GM18868 (cell line): ENCODE data around the gene RANBP1.
A peak's percentile ranks its signal among the peaks of the same experiment; 100 is the strongest.

Source experiments
- ATAC-seq: cut with Tn5 transposase; IDR thresholded peaks from one replicate; pipeline ENCODE4 v1.9.1; 2021; ENCODE audit warnings: mild to moderate bottlenecking, moderate library complexity; ENCODE audit not compliant: unreplicated experiment

Gene RANBP1

DNA sequence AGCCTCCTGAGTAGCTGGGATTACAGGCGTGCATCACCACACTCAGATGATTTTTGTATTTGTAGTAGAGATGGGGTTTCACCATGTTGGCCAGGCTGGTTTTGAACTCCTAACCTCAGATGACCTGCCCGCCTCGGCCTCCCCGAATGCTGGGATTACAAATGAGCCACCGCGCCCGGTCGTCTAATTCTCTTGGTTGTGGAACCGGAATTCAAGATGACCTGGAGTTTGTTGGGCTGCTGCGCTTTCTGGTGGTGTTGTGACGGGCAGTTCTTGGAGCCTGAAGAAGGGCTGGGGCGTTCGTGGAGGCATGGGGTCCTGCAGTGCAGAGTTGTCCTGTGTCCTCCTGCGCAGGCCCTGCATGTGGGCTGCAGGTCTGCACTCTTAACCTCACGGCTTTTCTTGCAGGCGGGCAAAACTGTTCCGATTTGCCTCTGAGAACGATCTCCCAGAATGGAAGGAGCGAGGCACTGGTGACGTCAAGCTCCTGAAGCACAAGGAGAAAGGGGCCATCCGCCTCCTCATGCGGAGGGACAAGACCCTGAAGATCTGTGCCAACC is 6.0 kb downstream of the RANBP1 start:
- no peak for ATAC-seq

DNA sequence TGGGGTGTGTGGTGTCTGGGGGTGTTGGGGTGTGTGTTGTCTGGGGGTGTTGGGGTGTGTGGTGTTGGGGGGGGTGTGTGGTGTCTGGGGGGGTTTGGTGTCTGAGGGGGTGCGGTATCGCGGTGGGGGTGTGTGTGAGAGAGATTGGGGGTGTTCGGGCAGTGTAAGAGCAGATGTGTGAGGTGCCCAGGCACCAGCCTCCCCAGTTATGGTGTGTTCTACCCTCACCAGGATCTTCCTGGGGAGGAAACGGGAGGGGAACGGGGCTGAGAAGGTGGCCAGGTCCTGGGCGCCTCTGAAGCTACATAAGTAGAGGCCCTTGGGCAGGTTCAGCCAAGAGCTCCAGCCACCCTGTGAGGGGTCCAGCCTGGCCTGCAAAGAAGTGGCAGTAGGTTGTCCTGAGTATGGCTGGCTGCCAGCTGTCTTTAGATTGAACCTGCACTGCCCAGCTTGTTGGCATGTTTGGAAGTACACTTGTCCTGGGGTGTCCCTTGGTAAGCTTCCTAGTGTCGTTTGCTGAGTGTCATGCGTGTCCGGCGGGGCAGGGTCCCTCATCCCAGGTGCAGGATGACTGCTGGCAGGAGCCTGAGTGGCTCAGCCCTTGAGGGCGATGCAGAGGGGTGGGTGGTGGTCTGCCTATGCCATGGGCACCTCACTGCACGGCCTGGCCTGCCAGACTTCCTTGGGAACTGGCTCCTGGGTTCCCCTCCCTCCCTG is 7.6 kb downstream of the RANBP1 start:
- no peak for ATAC-seq

DNA sequence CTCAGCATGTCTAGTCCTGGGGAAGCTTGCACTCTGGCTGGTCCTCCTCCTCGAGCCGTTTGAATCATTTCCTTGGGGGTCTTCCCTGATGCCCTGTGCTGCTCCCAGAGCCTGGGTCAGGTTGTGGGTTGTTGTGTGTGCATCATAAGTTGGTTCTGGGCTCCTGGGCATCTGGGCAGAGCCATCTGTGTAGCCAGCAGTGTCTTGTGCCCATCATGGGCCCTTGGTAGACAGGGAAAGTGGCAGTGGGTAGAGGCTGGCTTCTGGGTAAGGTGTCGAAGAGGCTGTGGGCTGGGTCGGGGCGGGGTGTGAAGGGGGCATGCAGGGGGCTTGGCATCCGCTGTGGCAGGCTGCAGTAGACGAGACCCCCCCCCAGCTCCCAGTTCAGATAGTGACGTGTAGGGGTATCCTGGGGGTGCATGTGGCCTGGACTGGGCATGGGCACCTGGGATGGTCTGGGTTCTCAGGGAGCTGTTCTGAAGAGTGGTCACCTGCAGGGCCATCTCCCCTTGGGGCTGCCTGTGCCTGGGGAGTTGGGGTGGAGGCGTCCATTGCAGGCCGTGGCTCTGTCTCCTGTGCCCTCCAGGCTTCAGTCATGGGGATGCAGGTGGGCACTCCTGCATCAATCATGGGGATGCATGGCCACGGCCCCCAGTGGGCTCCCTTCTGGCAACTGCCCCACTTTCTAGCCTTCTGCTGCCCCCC is 8.3 kb downstream of the RANBP1 start:
- ATAC-seq = no peak

DNA sequence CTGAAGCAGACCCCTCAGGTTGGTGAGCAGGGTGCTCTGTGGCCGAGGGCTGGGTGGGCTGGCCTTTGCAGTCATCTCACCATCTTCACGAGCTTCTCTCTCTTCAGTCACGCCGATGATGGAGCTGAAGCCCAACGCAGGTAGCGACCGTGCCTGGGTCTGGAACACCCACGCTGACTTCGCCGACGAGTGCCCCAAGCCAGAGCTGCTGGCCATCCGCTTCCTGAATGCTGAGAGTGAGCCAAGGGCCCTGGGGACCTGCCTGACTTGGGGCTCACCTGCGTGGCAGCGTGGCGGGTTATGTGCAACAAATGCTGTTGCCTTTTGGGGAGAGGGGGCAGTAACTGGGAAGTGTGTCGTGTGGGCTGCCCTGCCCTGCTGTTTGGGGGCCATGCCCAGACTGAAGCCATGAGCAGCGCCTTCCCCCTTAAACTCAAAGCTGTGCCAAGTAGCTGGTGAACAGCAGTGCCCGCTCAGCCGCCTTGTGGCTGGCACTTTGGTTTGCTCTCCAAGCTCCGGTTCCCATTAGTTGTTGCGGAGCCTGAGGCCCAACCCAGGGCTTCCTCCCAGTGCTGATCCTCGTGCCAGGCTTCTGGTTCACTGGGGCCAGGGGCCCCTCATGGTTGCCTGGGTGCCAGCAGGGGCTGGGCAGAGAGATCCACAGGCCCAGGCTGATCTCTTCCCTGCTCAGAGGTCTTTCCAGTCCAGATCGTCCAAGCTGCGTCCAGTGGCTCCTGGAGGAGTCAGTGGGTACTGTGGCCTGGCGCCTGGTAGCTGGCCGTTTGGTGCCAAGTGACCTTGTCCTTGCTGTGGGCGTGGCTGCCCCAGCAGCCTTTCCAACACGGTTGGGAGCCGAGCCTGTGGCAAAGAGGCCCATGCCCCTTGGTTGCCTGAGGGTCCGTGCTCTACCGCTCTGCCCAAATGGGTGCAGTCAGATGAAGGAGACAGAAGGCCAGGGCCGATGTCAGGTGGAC is 9.6 kb downstream of the RANBP1 start:
- no peak for ATAC-seq

DNA sequence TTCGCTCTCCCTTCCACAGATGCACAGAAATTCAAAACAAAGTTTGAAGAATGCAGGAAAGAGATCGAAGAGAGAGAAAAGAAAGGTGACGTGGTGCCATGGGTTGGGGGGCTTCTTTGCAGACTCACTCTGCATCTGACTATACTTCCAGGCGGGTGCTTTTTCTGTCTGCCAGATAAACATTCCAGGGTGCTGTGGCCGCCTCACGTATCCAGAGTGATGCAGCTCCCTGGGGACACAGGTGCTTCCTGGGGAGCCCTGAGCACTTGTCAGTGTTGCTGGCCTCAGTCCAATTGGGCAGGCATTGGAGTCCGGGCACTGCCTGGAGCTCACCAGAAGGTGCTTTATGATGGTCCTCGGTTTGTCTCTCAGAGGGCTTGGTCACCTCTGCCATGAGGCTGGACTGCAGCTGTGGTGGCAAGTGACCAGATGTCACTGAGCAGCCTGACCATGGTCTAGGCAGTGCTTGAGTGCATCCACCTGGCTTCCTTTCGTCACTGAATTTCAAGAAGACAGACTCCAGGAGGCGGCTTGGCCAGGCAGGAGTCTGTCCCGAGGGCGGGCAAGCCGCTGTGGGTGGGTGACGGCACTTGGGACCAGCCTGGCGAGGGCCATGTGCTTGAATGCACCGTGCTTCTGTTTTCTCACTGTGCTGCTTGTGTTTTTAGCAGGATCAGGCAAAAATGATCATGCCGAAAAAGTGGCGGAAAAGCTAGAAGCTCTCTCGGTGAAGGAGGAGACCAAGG is 10.6 kb downstream of the RANBP1 start:
- no peak for ATAC-seq

DNA sequence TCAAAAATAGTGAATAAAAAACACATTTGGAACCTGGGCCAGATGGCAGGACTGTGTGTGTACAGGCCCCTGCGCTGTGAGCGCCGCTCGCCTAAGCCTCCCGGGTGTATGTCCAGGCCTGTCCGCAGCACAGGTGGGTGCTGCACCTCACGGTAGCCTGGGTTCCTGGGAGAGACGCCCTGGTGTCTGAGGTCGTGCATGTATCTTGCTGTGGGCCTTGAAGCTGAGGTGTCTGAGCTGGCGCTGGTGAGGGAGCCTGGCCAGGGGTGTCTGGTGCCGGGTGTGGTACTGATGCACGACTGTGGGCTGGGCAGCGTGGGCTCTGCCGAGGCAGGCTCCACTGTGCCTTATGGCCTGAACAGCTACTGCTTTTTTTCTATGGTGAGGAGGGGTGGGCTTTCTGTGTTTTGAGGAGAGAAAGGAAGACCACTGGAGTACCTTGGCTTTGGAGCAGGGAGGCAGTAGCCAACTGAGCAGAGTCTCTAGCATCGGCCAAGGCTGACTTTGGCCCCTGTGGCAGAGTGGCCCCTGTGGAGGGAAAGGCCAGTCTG is 11.5 kb downstream of the RANBP1 start:
- ATAC-seq = no peak

DNA sequence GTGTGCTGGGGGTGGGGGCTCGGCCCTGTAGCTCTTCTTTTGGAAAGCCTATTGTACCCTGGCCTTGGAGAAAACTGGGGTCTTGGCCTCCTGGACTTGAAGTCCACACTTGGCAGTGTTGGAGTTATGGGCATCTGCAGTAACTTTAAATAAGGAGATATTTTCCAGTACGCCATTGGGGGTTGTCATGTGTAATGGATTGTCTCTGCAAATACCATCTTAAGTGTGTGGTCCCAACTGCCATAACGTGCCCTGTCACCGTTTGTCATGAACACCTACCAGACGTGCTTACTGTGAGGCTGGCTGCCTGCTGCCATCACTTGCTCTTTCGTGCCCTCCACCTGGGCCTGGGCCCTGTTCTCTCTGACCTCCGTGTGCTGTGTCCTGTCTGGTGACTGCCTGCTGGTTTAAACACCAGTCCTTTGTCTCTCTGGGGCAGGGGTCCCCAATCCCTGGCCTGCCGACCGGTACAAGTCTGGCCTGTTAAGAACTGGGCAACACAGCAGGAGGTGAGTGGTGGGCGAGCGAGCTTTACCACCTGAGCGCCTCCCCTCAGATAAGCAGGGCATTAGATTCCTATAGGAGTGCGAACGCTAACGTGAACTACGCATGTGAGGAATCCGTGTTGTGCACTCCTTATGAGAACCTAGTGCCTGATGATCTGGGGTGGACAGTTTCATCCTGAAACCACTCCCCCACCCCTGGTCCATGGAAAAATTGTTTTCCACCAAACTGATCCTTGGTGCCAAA is 12.1 kb downstream of the RANBP1 start:
- ATAC-seq = no peak

DNA sequence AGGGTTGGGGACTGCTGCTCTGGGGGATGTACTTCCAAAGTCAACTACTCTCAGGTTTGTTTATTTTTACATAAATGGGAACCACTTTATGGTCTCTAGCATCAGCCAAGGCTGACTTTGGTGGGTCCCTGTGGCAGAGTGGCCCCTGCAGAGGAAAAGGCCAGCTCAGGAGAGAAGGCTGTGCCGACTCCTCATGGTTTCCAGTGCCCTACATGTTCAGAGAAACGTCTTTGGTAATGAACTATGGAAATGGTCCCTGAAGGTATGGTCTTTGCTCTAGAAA is 12.7 kb downstream of the RANBP1 start:
- no peak for ATAC-seq

DNA sequence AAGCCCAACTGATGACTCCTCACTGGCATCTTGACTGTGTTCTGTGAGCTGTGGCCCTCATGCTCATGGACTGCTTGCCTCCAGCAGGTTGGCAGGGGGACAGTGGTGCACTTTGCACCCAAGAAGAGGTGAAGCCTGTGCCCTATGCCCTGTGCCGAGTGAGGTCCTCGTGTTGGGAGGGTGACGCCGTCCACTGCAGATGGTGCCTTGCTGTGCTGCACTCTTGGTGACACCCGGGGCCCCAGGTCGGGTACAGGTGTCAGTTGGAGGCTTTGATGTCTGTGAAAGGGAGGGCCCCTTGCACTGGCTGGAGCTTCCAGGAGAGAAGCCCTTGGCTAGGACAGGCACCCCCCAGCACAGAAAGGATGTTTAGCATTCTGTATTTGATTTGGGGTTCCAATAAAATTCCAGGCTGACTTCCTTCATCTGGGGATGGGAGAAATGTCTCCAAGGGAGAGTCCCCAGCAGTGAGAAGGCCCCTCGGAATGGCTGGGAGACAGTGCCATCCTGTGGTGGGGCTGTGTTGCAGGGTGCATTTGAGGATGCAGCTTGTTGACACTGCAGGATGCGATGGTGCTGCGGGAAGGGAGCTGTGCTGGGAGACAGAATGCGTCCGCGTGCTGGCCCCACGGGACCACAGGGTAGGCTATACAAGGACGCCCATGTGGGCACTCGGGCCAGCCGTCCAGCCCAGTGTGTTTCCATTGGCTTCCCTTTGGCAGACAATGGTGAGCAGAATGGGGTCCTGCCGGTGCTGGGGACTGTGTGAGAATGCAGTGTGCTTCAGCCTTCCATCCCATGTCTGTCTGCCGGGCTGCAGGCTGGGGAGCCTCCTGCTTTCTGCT is 13.2 kb downstream of the RANBP1 start:
- ATAC-seq = no peak

DNA sequence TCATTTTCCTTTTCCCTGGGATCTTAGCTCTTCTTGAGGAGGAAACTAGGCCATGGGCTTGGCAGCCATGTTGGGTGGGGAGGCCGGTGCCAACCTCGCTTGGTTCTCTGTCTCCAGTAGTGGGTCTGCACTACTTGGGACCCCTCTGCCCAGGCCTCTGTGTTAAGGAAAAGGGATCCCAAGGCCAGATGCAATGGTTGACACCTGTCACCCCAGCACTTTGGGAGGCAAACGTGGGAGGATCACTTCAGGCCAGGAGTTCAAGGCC is 13.8 kb downstream of the RANBP1 start:
- ATAC-seq = no peak

DNA sequence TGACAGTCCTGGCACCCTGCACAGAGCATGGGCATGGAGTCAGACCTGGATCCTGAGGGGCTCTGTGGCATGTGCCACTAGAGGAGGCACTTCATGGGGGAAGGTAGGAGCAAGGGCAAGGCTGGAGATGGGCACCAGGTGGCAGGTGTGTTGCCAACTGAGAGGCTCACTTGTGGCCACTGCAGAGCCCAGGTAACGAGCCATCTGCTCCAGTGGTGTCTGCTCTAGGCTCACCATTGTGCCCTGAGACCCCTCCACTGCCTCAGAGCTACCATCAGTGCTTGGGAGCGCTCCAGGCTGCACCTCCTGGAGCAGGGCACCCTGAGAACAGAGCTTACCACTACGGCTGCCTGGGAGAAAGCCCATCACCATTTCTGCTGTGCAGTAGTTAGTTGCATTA is 14.4 kb downstream of the RANBP1 start:
- ATAC-seq = no peak

DNA sequence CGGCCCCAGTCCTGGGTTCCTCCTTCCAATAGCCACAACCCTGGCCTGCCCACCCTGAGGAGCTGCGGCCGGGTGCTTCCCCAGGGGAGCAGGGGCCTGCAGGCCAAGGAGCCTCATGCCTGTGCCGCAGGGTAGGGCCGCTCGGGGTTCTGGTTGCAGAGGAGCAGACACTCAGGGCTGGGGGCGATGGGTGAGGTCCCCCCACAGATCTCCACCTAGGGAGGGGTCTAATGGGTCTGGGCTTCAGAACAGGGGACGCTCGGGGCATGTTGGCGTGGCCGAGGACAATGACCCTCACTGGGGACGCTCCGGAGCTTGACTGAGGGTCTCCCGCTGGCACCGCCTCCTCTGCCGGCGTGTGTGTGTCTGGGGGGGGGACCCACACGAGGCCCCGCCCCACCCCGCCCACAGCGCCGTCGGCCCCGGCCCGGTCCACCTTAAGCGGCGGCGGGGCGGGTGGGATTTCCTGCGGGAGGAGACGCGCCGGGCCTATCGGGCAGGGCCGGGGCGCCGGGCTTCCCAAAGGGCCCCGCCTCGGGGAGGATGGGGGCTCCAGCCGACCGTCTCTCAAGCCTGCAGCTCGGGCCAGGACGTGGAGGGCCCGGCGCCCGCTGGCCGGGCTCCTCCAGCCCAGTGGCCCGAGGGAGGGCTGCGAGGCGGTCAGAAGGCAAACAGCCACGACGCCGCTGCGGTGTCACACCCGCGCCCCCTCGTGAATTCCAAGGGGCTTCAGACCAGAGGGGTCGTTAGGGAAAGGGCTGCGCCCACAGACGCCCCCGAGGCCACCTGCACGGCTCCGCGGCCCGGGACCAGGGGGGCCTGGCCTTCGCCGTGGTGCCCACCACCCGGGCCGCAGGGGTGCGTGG is 15.1 kb downstream of the RANBP1 start:
- peak; percentile 44 for ATAC-seq

DNA sequence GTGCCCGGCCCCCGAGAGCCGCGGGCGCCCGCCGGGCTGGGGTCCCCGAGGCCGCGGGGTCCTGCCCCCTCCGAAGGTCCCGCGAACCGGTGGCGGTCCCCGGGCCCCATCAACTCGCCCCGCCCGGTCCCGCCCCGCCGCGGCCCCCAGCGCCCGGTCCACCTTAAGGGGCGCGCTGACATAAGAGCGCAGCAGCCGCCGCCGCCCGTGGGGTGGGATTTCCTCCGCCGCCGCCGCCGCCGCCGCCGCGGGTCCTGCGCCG is 15.6 kb downstream of the RANBP1 start, which contains the start of gene ZDHHC8:
Gene ZDHHC8 (plus strand): TSS at position 208 of the 262 bp plus-strand sequence. CDS start 144 bp downstream, outside the sequence.
- ATAC-seq = peak; percentile 43

DNA sequence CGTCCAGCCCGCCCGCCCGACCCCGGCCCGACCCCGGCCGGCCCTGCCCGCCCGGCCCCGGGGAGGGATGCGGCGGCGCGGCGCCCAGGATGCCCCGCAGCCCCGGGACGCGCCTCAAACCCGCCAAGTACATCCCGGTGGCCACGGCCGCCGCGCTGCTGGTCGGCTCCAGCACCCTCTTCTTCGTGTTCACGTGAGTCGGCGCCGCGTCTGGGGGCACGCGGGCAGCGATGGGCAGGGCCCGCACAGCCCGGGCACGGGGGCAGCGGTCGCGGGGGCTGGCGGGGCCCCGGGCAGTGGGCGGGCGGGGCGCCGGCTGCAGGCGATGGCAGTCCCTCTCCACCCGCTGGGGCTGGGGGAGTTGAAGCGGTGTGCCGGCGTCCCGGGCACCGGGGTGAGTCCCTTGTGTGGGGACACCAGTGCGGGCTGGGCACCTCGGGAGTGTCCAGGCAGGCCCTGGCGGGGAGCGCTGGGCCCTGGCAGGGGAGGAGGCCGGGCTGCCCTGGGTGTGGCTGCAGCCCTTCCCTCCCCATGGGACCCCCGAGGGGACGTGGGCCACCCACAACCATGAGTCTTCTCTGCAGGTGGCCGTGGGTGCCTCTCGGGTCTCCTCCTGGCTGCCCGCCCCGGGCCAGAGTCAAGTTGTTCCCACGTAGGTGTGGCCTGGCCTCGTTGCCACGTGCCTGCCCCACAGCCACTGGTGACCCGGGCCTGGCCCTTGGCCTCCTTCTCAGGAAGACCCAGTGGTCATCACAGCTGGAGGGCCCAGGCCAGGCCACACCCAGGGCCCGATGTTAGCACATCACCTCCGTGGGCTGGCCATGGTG is 16.2 kb downstream of the RANBP1 start:
- peak; percentile 11 for ATAC-seq

DNA sequence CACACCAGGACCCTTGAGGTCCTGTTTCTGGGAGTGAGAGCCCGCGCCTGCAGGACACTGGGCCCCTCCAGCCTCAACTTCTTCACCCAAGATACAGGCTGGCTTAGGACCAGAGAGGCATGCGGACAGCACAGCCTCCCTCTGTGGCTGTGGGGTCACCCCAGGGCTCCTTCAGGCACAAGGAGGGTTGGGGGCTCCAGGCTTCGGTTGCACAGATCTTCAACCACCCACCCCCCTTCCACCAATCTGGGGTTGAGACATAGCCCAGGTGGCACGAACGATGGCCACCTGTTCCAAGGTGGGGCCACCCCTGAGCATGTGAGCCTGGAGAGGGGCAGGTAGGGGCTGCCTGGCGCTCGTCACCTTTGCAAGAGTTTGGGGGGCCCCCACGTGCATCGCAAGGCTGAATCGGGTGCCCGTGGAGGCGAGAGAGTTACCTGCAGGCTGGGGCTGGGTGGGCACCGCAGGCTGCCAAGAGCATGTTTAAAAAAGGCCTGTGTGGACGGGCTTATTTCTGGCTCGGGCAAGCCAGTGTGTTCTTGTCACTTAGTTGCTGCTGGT is 16.9 kb downstream of the RANBP1 start:
- no peak for ATAC-seq

DNA sequence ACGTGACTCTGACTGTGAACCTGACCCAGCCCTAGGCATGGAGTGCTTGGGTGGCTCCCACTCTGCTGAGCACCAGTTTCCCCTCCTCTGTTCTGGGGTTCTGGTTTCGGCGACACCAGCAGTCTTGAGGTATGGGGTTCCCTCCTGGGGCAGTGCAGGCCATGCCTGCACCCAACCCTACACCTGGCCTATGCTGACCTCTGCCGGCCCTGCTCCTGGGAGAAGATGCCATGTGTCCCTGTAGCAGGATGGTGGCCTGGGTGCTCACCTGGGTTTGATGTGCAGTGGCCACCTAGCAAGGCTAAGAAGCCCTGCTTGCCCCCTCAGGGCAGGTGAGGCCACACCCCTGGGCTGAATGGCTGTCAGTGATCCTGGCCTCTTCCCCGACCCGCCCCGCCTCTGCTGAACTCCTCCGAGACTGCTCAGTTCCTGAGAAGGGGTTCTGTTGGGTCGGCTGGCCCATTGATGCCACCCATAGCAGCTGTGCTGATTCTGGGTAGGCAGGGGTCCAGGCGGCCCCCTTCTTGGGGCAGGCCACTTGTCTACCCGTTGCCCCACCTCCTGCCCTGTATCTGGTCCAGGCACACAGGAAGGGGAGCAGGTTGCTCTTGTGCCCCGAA is 18.1 kb downstream of the RANBP1 start:
- no peak for ATAC-seq

DNA sequence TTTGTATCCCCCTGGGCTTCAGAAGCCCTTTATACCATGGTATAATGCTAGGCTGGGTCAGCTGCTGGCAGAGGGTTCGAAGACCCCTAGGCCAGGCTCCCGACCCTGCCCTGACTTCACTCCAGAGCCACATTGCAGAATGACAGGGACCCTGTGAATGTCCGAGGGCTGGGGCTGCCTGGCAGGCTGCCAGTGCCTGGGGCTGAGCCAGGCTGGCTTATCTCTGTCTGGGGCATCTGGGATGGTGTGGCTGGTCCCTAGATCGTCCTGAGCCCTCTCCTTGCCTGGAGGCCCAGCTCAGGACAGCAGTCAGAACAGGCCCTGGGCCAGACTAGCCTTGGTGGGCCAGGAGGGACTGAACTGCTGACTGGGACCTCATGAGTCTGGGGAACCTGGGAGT is 19.4 kb downstream of the RANBP1 start:
- ATAC-seq = no peak
